Measurements from ENCODE around the gene ARRDC1.

ARRDC1 gene

GRCh38 chr9:137640862-137641261, 35.4 kb downstream of the ARRDC1 start:
- DNase-seq, result no peak

GRCh38 chr9:137642118-137642601, 36.7 kb downstream of the ARRDC1 start:
- DNase-seq, result no peak

- no peak for DNase-seq
These were observed 37.4 kb downstream of the ARRDC1 start for GRCh38 chr9:137642892-137643291.

- DNase-seq, result no peak
These were observed 38.4 kb downstream of the ARRDC1 start for GRCh38 chr9:137643921-137644320.

- no peak for DNase-seq
These were observed 39.7 kb downstream of the ARRDC1 start for GRCh38 chr9:137645211-137645610.

GRCh38 chr9:137646341-137646740, 40.9 kb downstream of the ARRDC1 start:
- DNase-seq, result no peak

GRCh38 chr9:137647096-137647714, 41.7 kb downstream of the ARRDC1 start:
- no peak for DNase-seq

- DNase-seq, result no peak
These were observed 42.9 kb downstream of the ARRDC1 start for GRCh38 chr9:137648396-137648795.

- no peak for DNase-seq
These were observed 44.1 kb downstream of the ARRDC1 start for GRCh38 chr9:137649553-137649952.

- DNase-seq, result no peak
These were observed 44.8 kb downstream of the ARRDC1 start for GRCh38 chr9:137650259-137650658.

GRCh38 chr9:137650779-137651178, 45.3 kb downstream of the ARRDC1 start:
- DNase-seq, result no peak

GRCh38 chr9:137656416-137656815, 50.9 kb downstream of the ARRDC1 start:
- no peak for DNase-seq

GRCh38 chr9:137657606-137658005, 52.1 kb downstream of the ARRDC1 start:
- DNase-seq, result no peak

- no peak for DNase-seq
These were observed 53.3 kb downstream of the ARRDC1 start for GRCh38 chr9:137658781-137659180.

GRCh38 chr9:137660144-137660543, 54.7 kb downstream of the ARRDC1 start:
- no peak for DNase-seq

- DNase-seq, result no peak
These were observed 58.1 kb downstream of the ARRDC1 start for GRCh38 chr9:137663584-137663983.

- no peak for DNase-seq
These were observed 59.2 kb downstream of the ARRDC1 start for GRCh38 chr9:137664676-137665075.

Measured in activated effector memory CD4-positive, alpha-beta T cell treated with Interleukin-2 at 50 U/mL for 16 hours (primary cell).